DLD1 (cell line): ENCODE measurements around the gene THAP4.

Experiments used
- in situ Hi-C: cut with HindIII; loops from 2 replicates; pipeline ENCODE4 v1.10.0; 2017; ENCODE audit warnings: low sequenced_read_pairs

The THAP4 gene

DNA sequence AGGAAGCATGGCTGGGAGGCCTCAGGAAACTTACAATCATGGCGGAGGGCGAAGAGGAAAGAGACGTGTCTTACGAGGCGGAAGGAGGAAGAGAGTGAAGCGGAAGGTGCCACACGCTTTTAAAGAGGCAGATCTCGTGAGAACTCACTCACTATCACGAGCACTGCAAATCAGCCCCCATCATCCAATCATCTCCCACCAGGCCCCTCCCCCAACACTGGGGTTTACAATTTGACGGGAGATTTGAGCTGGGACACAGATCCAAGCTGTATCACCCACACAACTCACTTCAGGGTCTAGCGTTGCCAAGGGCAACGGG lies 83.5 kb downstream of the THAP4 start:
- in situ Hi-C loops, result no loop called here

GRCh38 chr2:241551998-241552737 lies 84.8 kb downstream of the THAP4 start:
- in situ Hi-C loops, result no loop called here

DNA sequence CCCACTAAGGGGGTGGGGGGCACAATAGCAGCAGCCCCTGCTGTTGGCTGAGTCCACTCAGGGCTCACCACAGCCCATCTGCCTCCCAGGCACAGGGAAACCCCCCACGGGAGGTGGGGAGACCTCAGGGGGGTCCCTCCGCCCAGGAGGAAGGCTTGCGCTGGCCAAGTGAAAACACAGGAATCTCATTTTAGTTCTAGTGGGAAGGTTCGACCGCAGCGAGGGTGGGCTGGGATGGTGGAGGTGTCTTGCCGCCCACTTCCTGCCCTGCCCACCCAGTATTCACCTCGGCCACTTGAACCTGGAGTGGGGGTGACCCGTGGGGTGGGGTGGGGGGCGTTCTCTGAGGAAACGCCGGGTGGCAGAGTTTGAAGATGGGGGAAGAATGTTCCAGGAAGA lies 85.4 kb downstream of the THAP4 start:
- in situ Hi-C loops, result no loop called here

- in situ Hi-C loops, result no loop called here
Observed at GRCh38 chr2:241550616-241551580, 86.1 kb downstream of the THAP4 start.

DNA sequence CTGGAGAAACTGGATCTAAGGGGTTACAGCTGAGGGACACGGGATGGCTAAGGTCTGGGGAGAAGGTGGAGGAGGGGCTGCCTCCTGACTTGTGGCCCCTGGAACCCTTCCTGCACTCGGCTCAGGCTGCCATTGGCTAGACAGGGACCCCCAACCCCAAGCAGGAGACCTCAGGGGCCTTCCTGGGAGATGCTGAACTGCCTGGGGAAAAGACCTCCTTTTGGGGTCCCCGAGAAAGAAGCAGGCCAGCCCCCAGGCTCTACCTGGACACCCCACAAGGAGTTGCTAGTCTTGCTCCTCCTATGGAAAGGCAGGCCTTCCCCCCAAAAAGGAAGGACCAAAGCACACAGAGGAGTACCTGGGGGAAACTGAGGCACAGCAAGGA lies 88.5 kb downstream of the THAP4 start:
- in situ Hi-C loops, result no loop called here

- in situ Hi-C loops, result no loop called here
Observed at GRCh38 chr2:241547781-241548450, 89.0 kb downstream of the THAP4 start.

GRCh38 chr2:241546771-241547498 lies 90.0 kb downstream of the THAP4 start:
- in situ Hi-C loops, result no loop called here

- in situ Hi-C loops, result no loop called here
Observed at GRCh38 chr2:241545523-241546473, 91.2 kb downstream of the THAP4 start.

DNA sequence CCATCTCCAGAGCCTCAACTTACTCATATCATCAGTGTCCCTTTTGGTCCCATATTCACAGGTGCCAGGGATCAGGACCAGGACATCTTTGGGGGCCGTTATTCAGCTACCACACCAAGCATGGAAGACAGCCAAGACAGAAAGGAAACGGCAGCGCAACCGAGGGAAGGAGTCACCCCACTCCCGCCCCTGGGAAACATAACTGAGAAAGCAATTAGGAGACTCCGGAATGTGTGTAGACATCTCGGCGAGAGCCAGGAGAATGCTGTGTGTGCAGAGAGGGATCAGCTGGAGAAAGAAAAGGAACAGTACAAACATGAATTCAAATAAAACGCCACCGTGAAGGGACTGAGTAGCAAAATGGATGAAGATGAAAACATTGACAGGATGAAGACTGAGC lies 91.9 kb downstream of the THAP4 start:
- in situ Hi-C loops, result no loop called here

DNA sequence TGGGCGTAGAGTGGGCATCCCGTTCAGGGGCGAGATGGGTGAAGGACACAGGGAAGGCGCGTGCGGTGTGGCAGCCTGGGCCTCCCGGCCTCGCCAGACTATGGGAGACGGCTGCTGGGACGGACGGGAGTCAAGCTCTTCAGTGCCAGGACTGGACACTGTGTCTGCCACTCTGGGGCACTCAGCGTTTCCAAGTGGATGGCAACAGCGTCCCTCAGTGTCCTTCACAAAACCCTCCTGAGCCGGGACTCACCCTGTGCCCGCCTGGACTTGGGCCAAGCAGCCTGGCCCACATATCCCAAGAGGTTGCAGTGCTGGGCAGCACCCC lies 94.7 kb downstream of the THAP4 start:
- in situ Hi-C loops, result no loop called here

GRCh38 chr2:241541564-241542277 lies 95.2 kb downstream of the THAP4 start:
- in situ Hi-C loops, result no loop called here

DNA sequence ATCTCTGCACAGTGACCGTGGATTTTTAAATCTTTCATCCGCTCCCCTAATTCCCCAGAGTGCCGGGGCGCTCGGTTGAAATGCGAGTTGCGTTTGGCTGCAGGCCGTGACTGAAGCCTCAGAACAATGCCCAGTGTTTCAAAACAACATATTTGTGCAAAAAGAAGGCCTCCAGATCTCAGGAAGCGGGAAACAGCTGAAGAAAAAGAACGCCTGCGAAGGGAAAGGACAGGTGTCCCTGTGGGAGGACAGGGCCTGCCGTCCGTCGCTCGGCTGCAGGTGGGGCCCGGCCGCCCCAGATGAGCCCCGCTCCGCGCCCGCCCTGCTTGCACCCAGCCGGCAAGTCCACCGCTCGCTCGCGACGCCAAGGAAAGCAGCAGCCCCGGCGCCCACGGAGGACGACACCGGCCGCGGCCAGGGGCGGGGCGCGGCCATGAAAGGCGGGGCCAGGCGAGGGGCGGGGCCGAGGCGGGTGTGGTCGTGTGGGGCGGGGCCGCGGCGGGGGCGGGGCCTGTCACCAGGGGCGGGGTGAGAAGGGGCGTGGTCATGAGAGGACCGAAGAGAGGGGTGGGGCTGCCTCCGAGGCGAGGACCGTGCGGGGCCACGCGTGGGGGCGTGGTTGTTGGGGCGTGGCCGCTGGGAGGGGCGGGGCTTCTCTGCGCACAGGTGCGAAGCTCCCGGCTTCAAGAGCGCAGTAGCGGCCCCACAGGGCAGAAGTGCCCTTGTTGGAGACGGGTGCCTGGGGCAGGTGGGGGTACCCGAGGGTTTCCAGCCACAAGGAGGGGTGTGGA lies 96.0 kb downstream of the THAP4 start:
- in situ Hi-C loops, result no loop called here

DNA sequence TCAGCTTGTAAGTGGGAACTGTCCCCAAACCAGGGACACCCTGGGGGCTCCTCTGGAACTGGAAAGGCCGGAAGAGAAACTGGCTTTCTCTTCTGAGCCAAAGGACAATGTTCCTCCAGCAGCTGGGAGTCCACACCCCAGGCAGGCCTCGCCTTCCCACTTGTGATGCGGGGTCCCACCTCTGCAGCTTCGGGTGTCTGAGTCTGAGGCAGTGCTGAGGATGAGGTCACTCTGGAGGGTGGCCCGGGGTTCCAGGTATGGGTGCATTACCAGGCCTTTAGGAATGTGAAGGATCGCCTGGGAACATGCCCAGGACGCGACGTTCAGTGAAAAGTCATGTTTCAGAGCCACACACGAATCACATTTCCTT lies 96.6 kb downstream of the THAP4 start:
- in situ Hi-C loops, result no loop called here

DNA sequence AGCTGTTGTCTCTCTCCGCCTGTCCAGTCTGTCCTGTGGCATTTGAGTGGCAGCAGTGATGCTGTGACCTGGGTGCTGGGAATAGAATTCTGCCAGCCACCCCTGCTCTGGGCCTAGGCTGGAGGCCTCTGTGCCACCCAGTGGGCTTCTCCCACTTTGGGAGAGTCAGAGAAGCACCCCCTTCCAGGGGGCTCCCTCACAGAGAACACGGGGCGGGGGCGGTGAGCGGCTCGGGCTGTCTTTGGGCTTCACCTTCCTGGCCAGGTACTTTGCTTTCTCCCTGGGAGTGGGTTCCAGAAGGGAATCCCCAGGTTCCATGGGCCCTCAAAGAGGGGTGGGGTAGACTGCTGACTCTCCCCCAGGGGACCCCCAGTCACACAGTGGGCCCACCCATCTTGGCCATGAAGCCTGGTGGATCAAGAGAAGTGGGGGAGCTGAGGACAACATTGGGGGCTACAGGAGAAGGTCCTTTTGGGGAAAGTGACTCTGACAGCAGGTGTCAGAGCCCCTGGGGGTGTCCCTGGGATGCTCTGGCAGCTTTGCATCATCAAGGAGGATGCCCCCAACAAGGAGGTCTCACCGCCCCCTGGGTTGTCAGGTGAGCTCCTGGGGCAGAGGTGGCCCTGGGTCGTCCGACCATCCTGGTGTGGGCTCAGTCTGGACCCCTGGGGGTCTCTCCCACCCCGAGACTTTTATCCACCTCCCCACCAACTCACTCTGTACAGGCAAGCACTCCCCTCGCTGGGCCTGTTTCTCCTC lies 97.2 kb downstream of the THAP4 start:
- in situ Hi-C loops, result no loop called here

GRCh38 chr2:241538838-241539615 lies 97.9 kb downstream of the THAP4 start:
- in situ Hi-C loops, result no loop called here

DNA sequence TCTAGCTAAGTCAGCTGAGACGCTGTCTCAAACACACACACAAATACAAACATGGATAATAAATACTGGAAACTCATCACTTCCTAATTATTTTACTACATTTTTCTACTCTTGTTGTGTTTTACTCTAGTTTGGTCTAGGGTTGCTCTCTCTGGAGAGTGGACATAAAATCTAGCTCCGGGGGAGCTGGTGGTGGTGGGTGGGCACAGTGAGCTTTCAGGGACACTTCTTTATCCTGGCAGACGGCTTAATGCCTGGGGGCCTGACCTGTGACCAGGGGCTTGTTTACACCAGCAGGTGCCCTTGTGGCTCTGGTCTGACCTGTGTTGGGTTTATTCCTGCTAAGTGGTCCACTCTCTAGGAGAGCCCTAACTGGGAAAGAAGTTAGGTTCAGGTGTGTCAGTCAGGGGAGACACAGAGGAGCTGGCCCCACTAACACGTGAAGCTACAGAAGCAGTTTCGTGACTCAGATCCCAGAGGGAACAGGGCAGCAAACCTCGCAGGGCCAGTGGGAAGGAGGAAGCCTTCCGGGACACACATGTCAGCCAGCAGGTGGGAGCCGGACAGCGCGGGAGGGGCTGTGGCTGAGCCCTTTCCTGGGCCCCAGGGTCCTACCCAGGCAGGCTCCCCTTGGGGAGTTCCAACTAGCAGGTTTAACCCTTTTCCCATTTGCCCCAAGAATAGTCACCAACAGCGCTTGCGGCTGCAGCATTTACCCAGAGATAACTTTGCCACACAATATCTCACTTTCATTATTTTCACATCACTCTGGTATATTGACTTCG lies 100.9 kb downstream of the THAP4 start:
- in situ Hi-C loops, result no loop called here
